H54 (cell line): ENCODE measurements around the gene FGF19.

Source experiments
- DNase-seq: peaks from one replicate; pipeline ENCODE4 v3.0.0; 2011; ENCODE audit warnings: low spot score, mixed read lengths; ENCODE audit not compliant: insufficient read length
- FAIRE-seq: peaks from 3 replicates; lab custom pipeline; 2011; peaks lifted over from hg19 to GRCh38; lab: Jason Lieb, UNC
- POLR2A ChIP-seq: IDR thresholded peaks from 2 replicates; pipeline ENCODE4 v1.6.1; 2011; ENCODE audit warnings: low read depth, mild to moderate bottlenecking, low read length

FGF19 gene

DNA sequence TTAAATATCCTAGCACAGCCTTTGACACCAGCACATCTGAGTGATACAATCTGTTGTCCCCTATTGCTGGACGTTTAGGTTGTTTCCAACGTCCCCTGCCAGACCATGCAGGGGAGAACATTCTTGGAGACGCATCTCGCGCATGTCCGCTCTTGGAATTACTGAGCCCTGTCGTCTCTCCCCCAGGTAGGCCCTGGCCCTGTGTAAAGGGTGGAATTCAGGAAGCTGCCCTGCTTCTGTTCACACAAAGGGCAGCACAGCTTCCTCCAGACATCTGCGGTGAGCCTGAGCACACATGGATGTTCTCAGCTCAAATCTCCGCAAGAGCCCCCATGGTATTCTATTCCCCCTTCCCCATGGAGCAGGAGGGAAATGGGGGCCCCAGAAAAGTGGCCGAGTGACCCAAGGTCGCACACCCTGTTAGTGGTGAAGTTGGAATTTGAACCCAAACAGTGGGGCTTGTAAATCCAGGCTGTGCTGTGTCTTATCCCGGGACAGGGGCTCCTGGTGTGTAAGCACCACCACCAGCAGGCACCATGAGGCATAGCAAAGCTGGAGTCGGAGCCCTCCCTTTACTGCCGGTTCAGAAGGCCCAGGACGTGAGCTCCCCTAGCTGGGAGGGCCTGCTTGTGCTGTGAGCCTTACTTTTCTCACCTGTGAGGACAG lies 5.0 kb upstream of the FGF19 start:
- DNase-seq (no peak), FAIRE-seq (no peak)
- TF ChIP-seq POLR2A = no peak

DNA sequence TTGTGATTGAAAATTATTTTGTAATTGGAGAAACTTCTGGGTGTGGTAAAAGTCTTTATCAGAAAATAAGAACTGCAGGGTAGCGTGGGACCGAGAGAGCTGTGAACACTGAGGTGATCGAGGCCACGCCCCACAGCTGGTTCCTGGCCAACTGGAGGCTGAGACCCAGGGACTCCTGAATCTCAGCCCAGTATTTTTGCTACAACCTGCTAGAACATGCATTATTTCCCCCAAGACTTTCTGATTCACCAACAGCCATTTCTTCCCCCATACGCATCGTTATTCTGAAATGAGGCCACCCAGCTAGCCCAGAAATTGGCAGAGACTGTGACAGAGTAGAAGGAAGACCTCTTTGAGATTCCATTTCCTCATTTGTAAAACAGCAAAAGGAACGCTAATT lies 3.4 kb upstream of the FGF19 start:
- no peak for TF ChIP-seq POLR2A
- DNase-seq (no peak), FAIRE-seq (no peak)

DNA sequence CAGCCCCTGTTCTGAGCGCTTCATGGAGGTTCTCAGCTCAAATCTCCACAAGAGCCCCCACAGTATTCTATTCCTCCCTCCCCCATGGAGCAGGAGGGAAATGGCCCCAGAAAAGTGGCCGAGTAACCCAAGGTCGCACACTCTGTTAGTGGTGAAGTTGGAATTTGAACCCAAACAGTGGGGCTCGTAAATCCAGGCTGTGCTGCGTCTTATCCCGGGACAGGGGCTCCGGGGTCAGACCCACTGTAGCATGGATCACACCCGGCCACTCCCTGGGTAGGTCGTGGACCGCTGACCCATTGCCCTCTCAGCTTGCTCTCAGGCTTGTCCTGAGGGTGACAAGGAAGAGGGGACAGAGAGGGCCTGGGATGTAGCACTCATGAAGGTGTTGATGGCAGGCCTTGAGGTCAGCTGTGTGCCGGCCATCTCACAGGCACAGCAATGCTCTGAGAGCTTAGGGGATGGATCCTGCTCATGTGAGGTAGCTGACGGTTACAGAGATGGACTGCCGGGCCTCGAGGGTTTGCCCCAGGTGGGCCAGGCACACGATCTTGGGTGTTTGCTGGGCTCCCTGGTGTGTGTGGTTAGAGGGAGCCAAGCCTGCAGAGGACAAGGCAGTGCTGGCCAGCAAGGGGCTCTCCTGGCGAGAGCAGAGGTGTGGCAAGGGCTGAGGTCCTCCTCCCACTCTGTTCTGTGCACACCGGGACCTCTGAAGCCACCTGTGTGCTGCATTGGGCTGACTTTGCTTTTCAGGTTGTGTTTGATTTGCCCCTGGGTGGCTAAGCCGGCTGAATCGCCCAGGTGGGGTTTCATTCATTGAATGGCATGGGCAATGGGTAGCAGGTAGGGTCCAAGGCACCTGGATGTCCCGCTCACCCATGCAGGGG lies 2.3 kb upstream of the FGF19 start:
- no peak for FAIRE-seq
- no peak for DNase-seq
- TF ChIP-seq POLR2A = no peak

DNA sequence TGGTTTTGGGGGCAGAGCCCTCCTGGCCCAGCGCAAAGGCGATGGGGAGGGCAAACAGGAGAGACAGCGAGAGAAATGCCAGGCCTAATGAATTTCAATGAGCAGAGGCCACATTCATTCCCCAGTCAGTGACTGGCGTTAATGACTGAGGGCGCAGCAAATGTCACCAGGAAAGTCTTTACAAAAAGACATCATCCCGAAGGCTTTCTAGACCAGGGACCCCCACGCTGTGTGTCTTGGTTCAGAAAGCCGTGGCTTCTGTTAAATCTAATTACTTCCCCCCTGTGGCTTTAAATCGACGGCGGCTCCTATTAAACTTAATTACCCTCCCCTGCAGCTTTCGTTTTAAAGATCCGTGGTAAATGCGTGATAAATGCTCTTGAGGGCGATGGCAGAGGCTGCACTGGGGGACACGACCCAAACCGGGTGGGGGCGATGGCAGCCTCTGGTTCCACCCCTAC lies 1.6 kb upstream of the FGF19 start:
- FAIRE-seq = no peak
- DNase-seq = no peak
- no peak for TF ChIP-seq POLR2A

DNA sequence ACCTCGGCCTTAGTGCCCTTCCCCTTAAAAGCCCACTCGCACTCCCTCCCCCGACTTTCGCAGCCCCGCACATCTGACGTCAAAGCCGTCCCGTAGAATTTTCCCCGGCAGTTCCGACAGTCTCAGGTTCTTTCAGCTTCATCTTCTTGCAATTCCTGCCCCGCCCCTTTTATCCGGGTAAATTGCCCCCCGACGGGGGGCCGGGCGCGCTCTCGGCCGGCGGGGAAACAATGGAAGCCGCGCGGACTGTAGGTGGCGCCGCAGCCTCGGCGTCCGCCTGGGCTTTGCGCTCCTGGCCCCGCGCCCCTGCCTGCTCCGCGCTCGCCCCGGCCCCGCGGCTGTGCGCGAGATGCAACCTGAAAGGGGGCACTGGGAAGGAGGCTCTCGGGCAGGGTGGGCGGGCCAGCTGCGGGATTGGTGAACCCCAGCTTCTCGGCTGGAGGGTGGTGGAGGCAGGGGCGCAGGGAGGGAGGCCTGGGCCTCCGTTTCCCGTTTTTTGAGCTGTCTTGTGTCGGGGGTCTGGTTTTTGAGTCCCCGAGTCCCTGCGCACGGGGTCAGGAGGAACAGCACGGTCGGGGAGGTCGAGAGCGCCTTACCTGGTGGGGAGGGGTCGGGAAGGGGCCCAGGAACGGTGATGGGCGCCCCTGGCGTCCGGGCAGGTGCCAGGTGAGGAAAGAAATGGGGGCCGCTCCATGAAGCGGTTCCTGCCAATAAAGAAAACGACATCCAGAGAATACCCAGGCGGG lies 859 bp upstream of the FGF19 start:
- TF ChIP-seq POLR2A = no peak
- DNase-seq = no peak
- FAIRE-seq = no peak

DNA sequence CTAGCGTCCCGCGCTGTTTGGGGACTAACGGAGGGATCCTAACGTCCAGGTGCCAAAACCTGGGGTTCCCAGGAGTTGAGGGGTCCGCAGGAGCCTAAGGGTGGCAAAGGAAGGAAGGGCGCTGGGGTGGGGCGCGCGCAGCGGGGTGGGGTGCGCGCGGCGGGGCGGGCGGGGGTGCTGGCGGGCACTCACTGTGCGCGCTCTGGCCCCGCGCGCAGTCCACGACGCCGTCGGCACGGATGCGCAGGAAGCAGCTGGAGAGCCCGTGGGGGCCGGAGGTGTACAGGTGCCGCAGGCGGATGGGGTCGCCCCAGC lies 412 bp downstream of the FGF19 start:
- FAIRE-seq = no peak
- no peak for TF ChIP-seq POLR2A
- no peak for DNase-seq

DNA sequence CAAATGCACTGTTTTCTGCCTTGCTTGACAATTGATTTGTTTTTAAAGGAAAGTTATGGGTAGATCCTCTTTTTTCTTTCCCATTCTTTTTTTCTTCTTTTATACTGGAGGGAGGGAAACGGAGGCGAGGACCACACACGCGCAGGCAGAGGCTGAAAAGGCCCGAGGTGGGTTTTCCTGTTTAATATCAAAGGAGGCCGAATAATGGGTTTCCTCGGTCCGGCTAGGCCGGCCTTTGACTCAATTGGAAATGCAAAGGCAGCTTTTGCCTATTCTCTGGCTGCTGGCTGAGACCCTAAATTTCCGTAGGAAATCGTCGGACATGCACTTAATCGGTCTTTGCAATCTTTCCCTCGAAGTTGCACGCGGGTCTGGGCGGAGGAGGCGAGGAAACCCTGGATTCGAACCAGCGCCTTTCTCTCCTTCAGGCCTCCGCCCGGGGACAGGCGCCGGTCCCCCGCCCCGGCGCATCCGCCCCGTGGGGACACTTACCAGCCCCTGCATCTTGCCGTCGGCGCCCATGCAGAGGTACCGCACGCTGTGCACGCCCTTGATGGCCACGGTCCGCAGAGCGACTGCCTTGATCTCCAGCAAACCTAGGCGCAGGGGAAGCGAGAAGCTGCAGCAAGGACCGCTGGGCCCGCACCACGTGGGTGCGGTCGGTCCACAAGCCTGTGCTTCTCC lies 911 bp downstream of the FGF19 start:
- no peak for DNase-seq
- FAIRE-seq = no peak
- no peak for TF ChIP-seq POLR2A

DNA sequence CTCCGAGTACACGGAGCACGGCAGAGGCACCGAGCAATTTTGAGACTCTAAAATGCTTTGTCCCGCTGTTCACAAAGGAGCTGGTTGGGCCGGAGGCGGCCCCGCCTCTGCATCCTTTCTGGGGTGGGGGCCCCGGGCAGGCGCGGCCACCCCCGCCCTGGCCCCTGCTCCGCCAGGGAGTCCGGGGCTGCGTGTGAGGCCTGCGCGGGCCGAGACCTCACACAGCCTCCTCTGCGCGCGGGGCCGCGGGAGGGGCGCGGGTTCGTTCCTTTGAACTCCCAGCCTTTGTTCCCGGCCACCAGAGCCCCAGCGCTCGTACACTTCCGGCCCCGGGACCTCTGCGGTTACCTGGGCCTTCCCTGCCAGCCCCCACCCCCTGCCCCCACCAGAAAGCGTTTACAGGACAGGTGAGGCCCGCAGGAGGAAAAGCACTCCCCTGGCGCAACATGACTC lies 1.6 kb downstream of the FGF19 start:
- DNase-seq = no peak
- TF ChIP-seq POLR2A = no peak
- no peak for FAIRE-seq

DNA sequence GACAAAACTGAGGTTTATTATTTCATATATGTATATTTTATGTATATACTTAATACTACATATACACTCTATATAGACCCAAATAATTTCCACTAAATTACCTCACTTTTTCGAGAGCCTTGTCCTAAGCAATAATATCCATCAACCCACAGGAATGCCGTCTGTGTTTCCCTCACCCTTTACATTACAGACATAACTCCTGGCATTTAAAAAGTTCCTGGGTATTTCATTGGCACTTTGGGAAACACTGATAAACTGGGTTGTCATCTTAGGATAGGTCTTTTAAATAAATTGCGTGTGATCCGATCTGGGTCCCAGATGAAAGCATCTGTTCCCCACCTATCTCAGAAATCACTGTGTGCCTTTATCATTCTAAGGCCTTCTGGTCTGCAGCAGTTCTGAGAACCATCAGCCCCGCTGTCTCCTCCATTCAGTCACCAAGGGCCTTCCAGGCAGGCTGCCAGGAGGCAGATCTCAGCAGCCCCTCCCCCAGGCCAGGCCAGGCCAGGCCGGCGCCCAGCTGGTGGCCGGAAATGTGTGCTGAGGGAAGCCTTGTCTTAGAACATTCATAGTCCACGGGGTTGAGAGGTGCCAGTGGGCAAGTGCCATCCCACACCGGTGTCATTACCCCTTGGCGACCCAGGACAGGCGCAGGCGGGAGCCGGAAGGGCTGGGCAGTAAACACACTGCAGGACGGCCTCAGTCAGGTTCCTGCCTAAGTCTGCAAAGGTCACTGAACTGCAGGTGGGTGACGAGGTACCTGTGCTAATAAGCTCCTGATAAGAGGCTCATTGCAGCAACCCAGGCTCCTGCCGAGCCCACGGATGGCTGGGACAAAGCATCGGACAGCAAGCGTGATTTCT lies 3.3 kb downstream of the FGF19 start:
- FAIRE-seq = peak; percentile 66
- TF ChIP-seq POLR2A = no peak
- DNase-seq = peak; percentile 90

DNA sequence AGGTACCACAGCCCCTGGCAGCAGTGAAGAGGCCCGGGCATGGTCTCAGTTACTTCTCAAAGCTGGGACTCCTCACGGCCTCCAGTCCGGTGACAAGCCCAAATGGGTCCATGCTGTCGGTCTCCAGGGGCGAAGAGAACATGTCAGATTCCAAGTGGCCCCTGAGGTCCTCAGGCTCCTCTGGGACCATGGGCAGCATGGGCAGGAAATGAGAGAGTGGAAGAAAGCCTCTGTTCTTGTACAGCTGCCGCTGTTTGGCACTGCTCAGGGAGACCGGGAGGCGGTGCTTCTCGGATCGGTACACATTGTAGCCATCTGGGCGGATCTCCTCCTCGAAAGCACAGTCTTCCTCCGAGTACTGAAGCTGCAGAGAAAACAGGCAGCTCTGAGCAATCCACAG lies 4.6 kb downstream of the FGF19 start:
- no peak for DNase-seq
- no peak for TF ChIP-seq POLR2A
- no peak for FAIRE-seq

DNA sequence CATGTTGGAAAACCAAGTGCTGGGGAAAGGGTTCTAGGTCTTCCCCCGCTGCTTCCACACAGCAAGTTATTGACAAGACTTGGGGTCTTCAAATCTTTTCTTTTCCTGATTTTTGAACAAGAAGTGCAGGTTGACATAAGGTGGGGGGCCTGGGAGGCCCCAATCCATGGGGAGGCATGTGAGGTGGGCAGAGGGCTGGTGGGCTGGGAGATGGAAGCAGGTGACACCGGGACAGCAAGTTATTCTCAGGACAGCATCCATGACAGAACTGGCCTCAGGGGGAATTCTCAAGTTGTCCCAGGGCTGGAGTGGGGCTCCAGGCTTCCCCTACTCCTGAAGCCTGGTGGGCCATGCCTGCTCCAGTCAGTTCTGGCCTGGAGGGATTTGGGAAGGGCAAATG lies 5.5 kb downstream of the FGF19 start:
- no peak for DNase-seq
- no peak for TF ChIP-seq POLR2A
- no peak for FAIRE-seq

DNA sequence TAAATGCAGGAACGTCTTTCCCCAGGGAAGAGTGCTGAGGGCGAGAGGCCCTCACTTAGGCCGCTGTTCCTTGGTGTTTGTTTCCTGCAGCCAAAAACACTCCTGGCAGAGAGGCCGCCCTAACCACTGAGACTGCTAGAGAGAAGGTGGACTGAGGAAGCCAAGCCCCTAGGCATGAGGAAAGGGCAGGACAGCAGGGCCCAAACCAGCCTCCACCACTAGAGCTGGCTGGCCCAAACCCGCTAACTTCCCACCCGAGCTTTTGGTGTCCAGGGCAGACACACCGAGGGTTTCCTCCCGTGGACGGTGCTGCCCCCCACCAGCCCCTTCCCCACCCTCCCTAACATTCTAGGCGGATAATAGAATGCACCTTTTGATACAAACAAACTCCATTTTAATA lies 6.0 kb downstream of the FGF19 start:
- DNase-seq (no peak), FAIRE-seq (no peak)
- no peak for TF ChIP-seq POLR2A

DNA sequence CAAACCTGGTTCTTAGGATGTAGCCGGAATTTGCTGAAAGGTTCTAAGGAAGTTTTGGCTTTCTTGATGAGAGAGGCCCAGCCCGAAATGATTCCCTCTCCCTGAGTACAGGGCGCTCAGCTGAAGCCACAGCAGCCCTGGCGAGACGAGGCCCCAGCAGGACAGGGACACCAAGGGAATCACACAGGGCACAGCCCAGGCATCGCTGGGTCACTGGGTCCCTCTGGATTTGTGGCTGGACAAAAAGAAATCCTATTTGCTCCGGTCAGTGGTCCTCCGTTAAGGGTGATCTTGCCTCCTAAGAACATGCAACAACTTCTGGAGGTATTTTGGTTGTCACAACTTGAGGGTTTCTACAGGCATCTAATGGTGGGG lies 6.4 kb downstream of the FGF19 start:
- no peak for TF ChIP-seq POLR2A
- no peak for FAIRE-seq
- no peak for DNase-seq
